Ectodermal cell (in vitro differentiated cells): Measurements from ENCODE around the gene ZSCAN31.
"Not testable (repeated sequence)": the region's sequence is repeated elsewhere in the genome, so short reads cannot be mapped to it uniquely, and the experiment has no call there.

ENCODE experiments used
- H3K27ac ChIP-seq: 2 replicates; pipeline ENCODE4 v1.7.0; 2013; ENCODE audit warnings: mild to moderate bottlenecking, low read depth, low read length; ENCODE audit not compliant: insufficient read depth, poor library complexity, severe bottlenecking
- H3K27me3 ChIP-seq: 2 replicates; pipeline ENCODE4 v1.7.0; 2013; ENCODE audit warnings: mild to moderate bottlenecking, low read length; ENCODE audit not compliant: insufficient read depth, control insufficient read depth, poor library complexity, severe bottlenecking
- H3K36me3 ChIP-seq: one replicate; pipeline ENCODE4 v1.7.0; 2013; ENCODE audit warnings: low read length; ENCODE audit not compliant: control insufficient read depth, insufficient read depth
- H3K4me1 ChIP-seq: one replicate; pipeline ENCODE4 v1.7.0; 2013; ENCODE audit warnings: low read length; ENCODE audit not compliant: control insufficient read depth, insufficient read depth
- H3K4me3 ChIP-seq: 2 replicates; pipeline ENCODE4 v1.7.0; 2013; ENCODE audit warnings: low read depth, low read length, control low read depth; ENCODE audit not compliant: insufficient read depth
- H3K9me3 ChIP-seq: 2 replicates; pipeline ENCODE4 v1.7.0; 2013; ENCODE audit warnings: mild to moderate bottlenecking, low read length, moderate library complexity; ENCODE audit not compliant: control insufficient read depth
- WGBS, 2 experiments: methylation state at CpG; one replicate each; pipeline ENCODE4 v1.1.7; 2013; ENCODE audit warnings: missing lambda C conversion rate in 2 of 2; 5-methylcytosine and 5-hydroxymethylcytosine counted together

The ZSCAN31 gene

GRCh38 chr6:28370440-28370839 lies 34.5 kb upstream of the ZSCAN31 start:
- H3K4me3 ChIP-seq = no peak overlapping the region
- no peaks in the 10 kb centered on the region for H3K27me3 ChIP-seq
- peaks cover 10% of the 10 kb centered on the region for H3K36me3 ChIP-seq
- no peaks in the 10 kb centered on the region for H3K9me3 ChIP-seq
- WGBS, 2 experiments = 92 to 98% methylated on average over 2 of the region's 2 CpGs
- no peak overlapping the region for H3K27ac ChIP-seq
- no peaks in the 10 kb centered on the region for H3K4me1 ChIP-seq

- Histone ChIP-seq H3K27me3 (no peaks in the 10 kb centered on the region), H3K27ac (no peak overlapping the region), H3K4me3 (no peak overlapping the region), H3K36me3 (peaks cover 14% of the 10 kb centered on the region), H3K9me3 (no peaks in the 10 kb centered on the region), H3K4me1 (no peaks in the 10 kb centered on the region)
- 95 to 98% methylated on average over 3 of the region's 3 CpGs for WGBS, 2 experiments
Measured at GRCh38 chr6:28369463-28369862, 33.5 kb upstream of the ZSCAN31 start.

- no peaks in the 10 kb centered on the region for H3K27me3 ChIP-seq
- H3K27ac ChIP-seq = no peak overlapping the region
- H3K4me3 ChIP-seq = no peak overlapping the region
- 87 to 94% methylated on average over 3 to 4 of the region's 4 CpGs for WGBS, 2 experiments
- no peaks in the 10 kb centered on the region for H3K9me3 ChIP-seq
- H3K4me1 ChIP-seq = no peaks in the 10 kb centered on the region
- peaks cover 18% of the 10 kb centered on the region for H3K36me3 ChIP-seq
Measured at GRCh38 chr6:28368522-28368921, 32.6 kb upstream of the ZSCAN31 start.

- not testable (repeated sequence) for H3K4me1 ChIP-seq, H3K9me3 ChIP-seq, H3K27me3 ChIP-seq, H3K27ac ChIP-seq, H3K4me3 ChIP-seq
- peaks cover 18% of the 10 kb centered on the region for H3K36me3 ChIP-seq
- WGBS, 2 experiments = 92 to 96% methylated on average over 4 of the region's 4 CpGs
Measured at GRCh38 chr6:28365590-28365989, 29.6 kb upstream of the ZSCAN31 start.

- Histone ChIP-seq H3K4me3 (no peak overlapping the region), H3K27me3 (no peaks in the 10 kb centered on the region), H3K36me3 (peaks cover 12% of the 10 kb centered on the region), H3K9me3 (no peaks in the 10 kb centered on the region), H3K4me1 (no peaks in the 10 kb centered on the region), H3K27ac (no peak overlapping the region)
- WGBS, 2 experiments = 86 to 100% methylated on average over 1 to 2 of the region's 2 CpGs
Measured at GRCh38 chr6:28360961-28361360, 25.0 kb upstream of the ZSCAN31 start.

- WGBS, 2 experiments = 87 to 94% methylated on average over 13 of the region's 16 CpGs
- not testable (repeated sequence) for H3K36me3 ChIP-seq, H3K4me1 ChIP-seq, H3K9me3 ChIP-seq, H3K27ac ChIP-seq, H3K27me3 ChIP-seq, H3K4me3 ChIP-seq
Measured at GRCh38 chr6:28359562-28359961, 23.6 kb upstream of the ZSCAN31 start.

GRCh38 chr6:28357036-28357435 lies 21.1 kb upstream of the ZSCAN31 start:
- no peaks in the 10 kb centered on the region for H3K4me1 ChIP-seq
- H3K4me3 ChIP-seq = no peak overlapping the region
- no peaks in the 10 kb centered on the region for H3K36me3 ChIP-seq
- no peaks in the 10 kb centered on the region for H3K27me3 ChIP-seq
- no peak overlapping the region for H3K27ac ChIP-seq
- WGBS, 2 experiments = 93 to 99% methylated on average over 6 of the region's 6 CpGs
- no peaks in the 10 kb centered on the region for H3K9me3 ChIP-seq

- H3K27ac ChIP-seq = no peak overlapping the region
Measured at GRCh38 chr6:28356666-28357020, 20.7 kb upstream of the ZSCAN31 start.

GRCh38 chr6:28355743-28356665 lies 20.1 kb upstream of the ZSCAN31 start:
- Histone ChIP-seq H3K9me3 (no peaks in the 10 kb centered on the region), H3K36me3 (no peaks in the 10 kb centered on the region), H3K4me3 (peak overlapping the region; percentile 22), H3K27ac (no peak overlapping the region), H3K4me1 (no peaks in the 10 kb centered on the region), H3K27me3 (no peaks in the 10 kb centered on the region)
- WGBS, 2 experiments = 31 to 32% methylated on average over 19 of the region's 19 CpGs

More at GRCh38 chr6:28356666-28357020, 20.7 kb upstream of the ZSCAN31 start:
- Histone ChIP-seq H3K9me3 (no peaks in the 10 kb centered on the region), H3K4me1 (no peaks in the 10 kb centered on the region), H3K27me3 (no peaks in the 10 kb centered on the region), H3K36me3 (no peaks in the 10 kb centered on the region), H3K4me3 (no peak overlapping the region)
- WGBS, 2 experiments = 89 to 94% methylated on average over 7 of the region's 7 CpGs

- H3K27me3 ChIP-seq = no peaks in the 10 kb centered on the region
- H3K9me3 ChIP-seq = no peaks in the 10 kb centered on the region
- 94 to 95% methylated on average over 10 of the region's 10 CpGs for WGBS, 2 experiments
- H3K4me1 ChIP-seq = peaks cover 4% of the 10 kb centered on the region
- no peaks in the 10 kb centered on the region for H3K36me3 ChIP-seq
- no peak overlapping the region for H3K27ac ChIP-seq
- no peak overlapping the region for H3K4me3 ChIP-seq
Measured at GRCh38 chr6:28354688-28355554, 19.0 kb upstream of the ZSCAN31 start.
